Hepatocyte (in vitro differentiated cells): ENCODE measurements around the gene TBC1D2. TPM values are rescaled to one million over a fixed set of nuclear protein-coding genes. Genes with fewer than 3 reads are reported as not detected.

Experiments
- DNase-seq: peaks from one replicate; pipeline ENCODE4 v3.0.0-alpha.2; 2016; ENCODE audit warnings: low spot score
- H2AFZ ChIP-seq: fragments of 200-600 bp; sonication (generic); 2 replicates; pipeline ENCODE4 v1.6.0; 2016; ENCODE audit warnings: antibody characterized with exemption, mild to moderate bottlenecking
- H3K27ac ChIP-seq: fragments of 200-600 bp; sonication (generic); 2 replicates; pipeline ENCODE4 v1.5.1; 2016; ENCODE audit warnings: mild to moderate bottlenecking
- H3K27me3 ChIP-seq: fragments of 200-600 bp; sonication (generic); 2 replicates; pipeline ENCODE4 v1.6.1; 2016
- H3K36me3 ChIP-seq: fragments of 200-600 bp; sonication (generic); replicated peaks from 2 replicates; pipeline ENCODE4 v1.5.1; 2016; ENCODE audit warnings: low read depth; ENCODE audit not compliant: insufficient read depth
- H3K4me1 ChIP-seq: fragments of 200-600 bp; sonication (generic); 2 replicates; pipeline ENCODE4 v1.5.1; 2016; ENCODE audit warnings: mild to moderate bottlenecking, moderate library complexity; ENCODE audit not compliant: insufficient read depth
- H3K4me2 ChIP-seq: fragments of 200-600 bp; sonication (generic); 2 replicates; pipeline ENCODE4 v1.6.0; 2016
- H3K4me3 ChIP-seq: fragments of 200-600 bp; sonication (generic); 2 replicates; pipeline ENCODE4 v1.5.1; 2016; ENCODE audit warnings: mild to moderate bottlenecking
- H3K79me2 ChIP-seq: fragments of 200-600 bp; sonication (generic); 2 replicates; pipeline ENCODE4 v1.6.0; 2017; ENCODE audit warnings: mild to moderate bottlenecking
- H3K9me2 ChIP-seq: fragments of 200-600 bp; sonication (generic); replicated peaks from 2 replicates; pipeline ENCODE4 v1.6.0; 2017; ENCODE audit warnings: mild to moderate bottlenecking; ENCODE audit not compliant: insufficient read depth
- H3K9me3 ChIP-seq: fragments of 200-600 bp; sonication (generic); 2 replicates; pipeline ENCODE4 v1.5.1; 2016; ENCODE audit warnings: low read depth, mild to moderate bottlenecking
- H4K20me1 ChIP-seq: fragments of 200-600 bp; sonication (generic); 2 replicates; pipeline ENCODE4 v1.6.0; 2016; ENCODE audit warnings: mild to moderate bottlenecking; ENCODE audit not compliant: insufficient read depth, poor library complexity, severe bottlenecking
- CTCF ChIP-seq: fragments of 200-600 bp; sonication (generic); IDR thresholded peaks from 2 replicates; pipeline ENCODE4 v1.5.1; 2016; ENCODE audit warnings: antibody characterized with exemption, mild to moderate bottlenecking; ENCODE audit not compliant: poor library complexity
- EZH2 ChIP-seq: fragments of 200-600 bp; sonication (generic); IDR thresholded peaks from 2 replicates; pipeline ENCODE4 v1.6.1; 2016; ENCODE audit warnings: antibody characterized with exemption, mild to moderate bottlenecking, borderline replicate concordance
- EZH2phosphoT487 ChIP-seq: fragments of 200-600 bp; sonication (generic); IDR thresholded peaks from one replicate; pipeline ENCODE4 v1.6.1; 2018; ENCODE audit warnings: antibody characterized with exemption, mild to moderate bottlenecking, low read depth, moderate library complexity; ENCODE audit not compliant: unreplicated experiment, severe bottlenecking
- WGBS: methylation state at CpG from one replicate; pipeline ENCODE4 v1.1.6; 2016; ENCODE audit warnings: low lambda C conversion rate; ENCODE audit errors: missing lambda C conversion rate; 5-methylcytosine and 5-hydroxymethylcytosine counted together
- polyA plus RNA-seq: library from polyadenylated mRNA; unstranded; fragments of >200 nt; fragmentation: Nextera tagmentation; extraction: Ambion mirVana; gene quantifications from 2 replicates; pipeline ENCODE4 v1.2.1, GENCODE V29; 2016
- total RNA-seq: library from RNA; depleted of rRNA; stranded (reverse); fragments of >200 nt; gene quantifications from 2 replicates; pipeline ENCODE4 v1.2.3, GENCODE V29; 2014

The TBC1D2 gene
- total and polyA plus RNA-seq, 2 experiments from 2014 or later, result 20.0 to 31.6 TPM

DNA sequence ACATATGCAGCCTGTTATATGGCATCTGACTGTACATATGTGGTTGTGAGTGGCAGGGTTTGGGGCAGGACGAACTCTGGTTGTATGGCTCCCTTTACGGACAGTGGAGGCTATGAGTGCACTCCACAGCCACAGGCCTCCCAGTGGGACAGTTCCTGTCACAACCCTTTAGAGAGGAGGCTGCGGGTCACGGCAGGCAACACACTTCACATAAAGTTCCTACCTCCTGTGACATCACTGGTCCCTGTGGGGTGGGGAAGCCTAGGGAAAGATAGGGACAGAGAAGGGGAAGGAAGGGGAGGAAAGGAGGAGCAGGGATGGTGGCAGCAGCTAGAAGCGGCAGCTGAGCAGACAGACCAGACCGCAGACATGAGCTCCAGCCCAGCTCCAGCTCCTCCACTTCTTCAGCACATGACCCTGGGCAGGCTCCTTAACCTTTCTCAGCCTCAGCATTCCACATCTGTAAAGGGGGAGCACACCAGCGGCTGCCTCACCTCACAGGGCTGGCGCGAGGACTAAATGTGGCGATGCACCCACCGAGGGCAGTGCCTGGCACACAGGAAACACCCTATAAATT is 35.6 kb downstream of the TBC1D2 start:
- WGBS, result 91% methylated on average over 11 of the region's 11 CpGs

GRCh38 chr9:98219364-98219716 is 36.1 kb downstream of the TBC1D2 start:
- Histone ChIP-seq H2AFZ (no peak overlapping the region), H3K4me1 (no peaks in the 10 kb centered on the region), H3K36me3 (no peaks in the 10 kb centered on the region), H3K4me3 (no peak overlapping the region), H3K79me2 (no peaks in the 10 kb centered on the region), H3K9me2 (no peaks in the 10 kb centered on the region), H3K9me3 (no peaks in the 10 kb centered on the region), H3K27ac (peak overlapping the region; percentile 87), H3K27me3 (no peaks in the 10 kb centered on the region), H3K4me2 (no peak overlapping the region), H4K20me1 (no peaks in the 10 kb centered on the region)
- TF ChIP-seq CTCF (no peak), EZH2 (no peak), EZH2phosphoT487 (no peak)
- DNase-seq, result no peak
- WGBS, result 79% methylated on average over 7 of the region's 7 CpGs

More for the DNA sequence above, 35.6 kb downstream of the TBC1D2 start:
- TF ChIP-seq CTCF (no peak), EZH2phosphoT487 (no peak), EZH2 (no peak)
- Histone ChIP-seq H3K4me1 (peaks cover 3% of the 10 kb centered on the region), H3K4me3 (no peak overlapping the region), H4K20me1 (no peaks in the 10 kb centered on the region), H3K9me3 (no peaks in the 10 kb centered on the region), H2AFZ (no peak overlapping the region), H3K27ac (peak overlapping the region; percentile 87), H3K9me2 (no peaks in the 10 kb centered on the region), H3K79me2 (no peaks in the 10 kb centered on the region), H3K36me3 (no peaks in the 10 kb centered on the region), H3K4me2 (no peak overlapping the region), H3K27me3 (no peaks in the 10 kb centered on the region)
- DNase-seq, result no peak

DNA sequence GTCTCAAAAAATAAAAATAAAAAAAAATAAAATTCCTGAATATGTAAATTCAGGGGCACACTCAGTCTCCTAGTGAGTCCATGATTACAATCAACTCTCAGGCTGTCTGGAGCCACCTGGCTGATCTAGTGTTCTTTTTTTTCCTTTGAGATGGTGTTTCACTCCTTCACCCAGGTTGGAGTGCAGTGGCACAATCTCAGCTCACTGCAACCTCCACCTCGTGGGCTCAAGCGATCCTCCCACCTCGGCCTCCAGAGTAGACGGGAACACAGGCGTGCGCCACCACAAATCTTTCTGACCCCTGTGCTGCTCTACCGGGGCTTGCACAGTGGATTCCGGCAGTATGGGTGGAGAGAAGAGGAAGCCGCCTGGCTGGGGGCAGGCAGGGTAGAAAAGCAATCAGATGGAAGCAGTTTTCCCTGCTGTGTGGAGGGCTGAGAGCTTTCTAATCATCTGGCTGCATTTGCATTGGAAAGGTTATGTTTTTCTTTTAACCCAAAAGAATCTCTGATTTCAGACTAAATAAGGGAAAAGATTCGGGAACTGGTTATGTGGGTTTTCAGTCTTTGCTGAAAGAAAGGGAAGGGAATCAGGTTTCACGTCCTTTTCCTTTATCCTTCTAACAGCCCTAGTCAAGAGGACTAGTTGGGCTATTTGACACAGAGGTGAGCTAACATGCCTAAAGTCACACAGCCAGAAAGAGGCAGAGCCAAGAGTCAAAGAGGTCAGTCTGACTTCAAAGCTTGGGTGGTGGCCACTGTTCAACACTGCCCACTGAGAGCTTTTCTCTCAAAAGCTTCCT is 36.7 kb downstream of the TBC1D2 start:
- no peak overlapping the region for H2AFZ ChIP-seq
- no peak overlapping the region for H3K4me2 ChIP-seq
- H4K20me1 ChIP-seq, result no peaks in the 10 kb centered on the region
- H3K9me2 ChIP-seq, result no peaks in the 10 kb centered on the region
- no peaks in the 10 kb centered on the region for H3K4me1 ChIP-seq
- no peak overlapping the region for H3K4me3 ChIP-seq
- H3K9me3 ChIP-seq, result no peaks in the 10 kb centered on the region
- H3K27ac ChIP-seq, result peak overlapping the region; percentile 87
- H3K27me3 ChIP-seq, result no peaks in the 10 kb centered on the region
- 77% methylated on average over 11 of the region's 11 CpGs for WGBS
- H3K36me3 ChIP-seq, result no peaks in the 10 kb centered on the region
- DNase-seq, result no peak
- H3K79me2 ChIP-seq, result no peaks in the 10 kb centered on the region
- TF ChIP-seq CTCF (no peak), EZH2 (no peak), EZH2phosphoT487 (no peak)
